HG02943 (cell line): Measurements from ENCODE around the gene SOCS6.

Experiments
- ATAC-seq: cut with Tn5 transposase; IDR thresholded peaks from one replicate; pipeline ENCODE4 v1.9.1; 2021; ENCODE audit warnings: mild to moderate bottlenecking, low read depth, moderate library complexity; ENCODE audit not compliant: unreplicated experiment

Gene SOCS6

DNA sequence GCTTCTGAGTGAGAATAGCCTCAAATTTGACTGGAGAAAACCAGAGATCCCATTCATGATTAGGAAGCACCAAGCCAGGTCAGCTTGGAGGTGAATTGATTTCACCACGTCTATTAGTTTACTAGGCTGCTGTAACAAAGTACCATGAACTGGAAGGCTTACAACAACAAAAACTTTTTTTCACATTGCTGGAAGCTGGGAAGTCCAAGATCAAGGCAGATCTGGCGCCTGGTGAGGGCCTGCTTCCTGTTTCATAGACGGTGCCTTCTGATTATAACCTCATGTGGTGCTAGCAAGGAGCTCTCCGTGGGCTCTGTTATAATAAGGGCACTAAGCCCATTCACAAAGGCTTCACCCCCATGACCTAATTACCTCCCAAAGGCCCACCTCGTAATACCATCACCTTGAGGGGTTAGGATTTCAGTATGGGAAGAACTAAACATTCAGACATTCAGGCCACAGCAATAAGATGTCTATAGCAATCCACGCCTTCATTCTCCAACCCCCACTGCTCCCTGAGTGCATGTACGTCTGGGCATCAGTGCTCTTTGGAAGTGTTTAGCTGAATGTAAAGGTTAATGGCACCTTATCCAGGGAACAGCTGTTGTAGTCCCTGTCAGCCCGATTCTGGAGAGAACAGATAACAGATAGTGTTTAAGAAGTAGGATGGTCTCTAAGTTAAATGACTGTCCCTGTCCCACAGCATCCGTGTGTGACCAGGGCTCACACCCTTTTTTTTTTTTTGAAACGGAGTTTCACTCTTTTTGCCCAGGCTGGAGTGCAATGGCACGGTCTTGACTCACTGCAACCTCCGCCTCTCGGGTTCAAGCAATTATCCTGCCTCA is 89.2 kb downstream of the SOCS6 start:
- no peak for ATAC-seq
